Sigmoid colon (tissue), 7 donors: Measurements from ENCODE around the gene GAA. TPM values are rescaled to one million over a fixed set of nuclear protein-coding genes. Genes with fewer than 3 reads are reported as not detected.

Source experiments
- DNase-seq: peaks from one replicate; pipeline ENCODE4 v3.0.0-alpha.2; 2019
- H3K27ac ChIP-seq, 4 donors: fragments of 200-600 bp; sonication (generic); one replicate each; pipeline ENCODE4 v1.5.1; 2016 to 2019; ENCODE audit warnings: mild to moderate bottlenecking in 1 of 4
- H3K27me3 ChIP-seq, 3 donors: fragments of 200-600 bp; sonication (generic); one replicate each; pipeline ENCODE4 v1.5.1; 2019; ENCODE audit warnings: mild to moderate bottlenecking in 1 of 3
- H3K36me3 ChIP-seq, 4 donors: fragments of 200-600 bp; sonication (generic); one replicate each; pipeline ENCODE4 v1.5.1; 2016 to 2019
- H3K4me1 ChIP-seq, 4 donors: fragments of 200-600 bp; sonication (generic); one replicate each; pipeline ENCODE4 v1.5.1; 2017 to 2019
- H3K4me3 ChIP-seq, 4 donors: fragments of 200-600 bp; sonication (generic); one replicate each; pipeline ENCODE4 v1.5.1; 2017 to 2019; ENCODE audit warnings: mild to moderate bottlenecking in 2 of 4, moderate library complexity in 1 of 4
- H3K9me3 ChIP-seq, 4 donors: fragments of 200-600 bp in 3 of 4; sonication (generic) in 3 of 4; one replicate each; pipeline versions ENCODE4 v1.5.1 to v1.6.1; 2013 to 2019
- EP300 ChIP-seq, 4 donors: sonication (generic); formaldehyde crosslinking; IDR thresholded peaks; one replicate each; pipeline ENCODE4 v1.6.1; 2017; ENCODE audit warnings: antibody characterized with exemption in 4 of 4
- POLR2A ChIP-seq, 2 donors: fragments of 450-650 bp; IDR thresholded peaks; one replicate each; pipeline ENCODE4 v1.6.1; 2016; ENCODE audit warnings: antibody characterized with exemption in 2 of 2, mild to moderate bottlenecking in 2 of 2, moderate library complexity in 2 of 2
- POLR2AphosphoS5 ChIP-seq, 4 donors: sonication (generic); formaldehyde crosslinking; IDR thresholded peaks; one replicate each; pipeline ENCODE4 v1.6.1; 2017; ENCODE audit warnings: antibody characterized with exemption in 4 of 4
- WGBS, 2 donors: extraction: QIAGEN DNeasy Blood & Tissue Kit; methylation state at CpG; one replicate each; pipeline ENCODE4 v1.1.7; 2013; 5-methylcytosine and 5-hydroxymethylcytosine counted together
- intact Hi-C: fragments of 100-400 bp; cut with DNase I; formaldehyde crosslinking; loops from one replicate; pipeline ENCODE4 v1.15.1; 2023
- polyA plus RNA-seq, 3 donors: library from polyadenylated mRNA; stranded (reverse); fragments of 200-250 nt; gene quantifications; one replicate each; pipeline ENCODE4 v1.2.3, GENCODE V29; 2013
- total RNA-seq, 4 donors: library from RNA; depleted of rRNA; stranded (reverse); fragments of >200 nt; gene quantifications; one replicate each; pipeline ENCODE4 v1.1.0, GENCODE V29; 2016
- TF ChIP-seq, protein P1 (sequence below), 4 experiments: fragments of 450-650 bp in 3 of 4; fragments of 200-600 bp in 1 of 4; IDR thresholded peaks; one replicate each; pipeline ENCODE4 v1.5.1; 2016 to 2019; ENCODE audit warnings: antibody characterized with exemption in 4 of 4, mild to moderate bottlenecking in 3 of 4, moderate library complexity in 2 of 4
- donor health status: healthy with polysubstance abuse.
- donor health status: Bipolar disorder and iron deficiency.
- donor health status: healthy.

The GAA gene
- total and polyA plus RNA-seq, 7 donors = 13.8 to 74.2 (median 38.5) TPM

GRCh38 chr17:80106751-80107150 lies 5.4 kb downstream of the GAA start:
- no peaks in the 10 kb centered on the region for H3K27me3 ChIP-seq
- H3K36me3 ChIP-seq = peaks cover 0 to 16% (median 2%) of the 10 kb centered on the region in 4 donors
- H3K27ac ChIP-seq = no peak overlapping the region
- no peak overlapping the region for H3K4me3 ChIP-seq
- H3K4me1 ChIP-seq = peaks cover 0 to 11% (median 8%) of the 10 kb centered on the region in 4 donors
- 91 to 92% methylated on average over 12 of the region's 12 CpGs for WGBS, 2 donors
- intact Hi-C loops = no loop called here
- TF ChIP-seq EP300 (IDR thresholded peaks at IDR 0.05) (no peak), POLR2A (IDR thresholded peaks at IDR 0.05) (no peak), POLR2AphosphoS5 (IDR thresholded peaks at IDR 0.05) (no peak)
- TF ChIP-seq, protein P1, sequence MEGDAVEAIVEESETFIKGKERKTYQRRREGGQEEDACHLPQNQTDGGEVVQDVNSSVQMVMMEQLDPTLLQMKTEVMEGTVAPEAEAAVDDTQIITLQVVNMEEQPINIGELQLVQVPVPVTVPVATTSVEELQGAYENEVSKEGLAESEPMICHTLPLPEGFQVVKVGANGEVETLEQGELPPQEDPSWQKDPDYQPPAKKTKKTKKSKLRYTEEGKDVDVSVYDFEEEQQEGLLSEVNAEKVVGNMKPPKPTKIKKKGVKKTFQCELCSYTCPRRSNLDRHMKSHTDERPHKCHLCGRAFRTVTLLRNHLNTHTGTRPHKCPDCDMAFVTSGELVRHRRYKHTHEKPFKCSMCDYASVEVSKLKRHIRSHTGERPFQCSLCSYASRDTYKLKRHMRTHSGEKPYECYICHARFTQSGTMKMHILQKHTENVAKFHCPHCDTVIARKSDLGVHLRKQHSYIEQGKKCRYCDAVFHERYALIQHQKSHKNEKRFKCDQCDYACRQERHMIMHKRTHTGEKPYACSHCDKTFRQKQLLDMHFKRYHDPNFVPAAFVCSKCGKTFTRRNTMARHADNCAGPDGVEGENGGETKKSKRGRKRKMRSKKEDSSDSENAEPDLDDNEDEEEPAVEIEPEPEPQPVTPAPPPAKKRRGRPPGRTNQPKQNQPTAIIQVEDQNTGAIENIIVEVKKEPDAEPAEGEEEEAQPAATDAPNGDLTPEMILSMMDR (IDR thresholded peaks at IDR 0.05) = no peak
- H3K9me3 ChIP-seq = no peaks in the 10 kb centered on the region
- no peak for DNase-seq

- DNase-seq = no peak
- no peaks in the 10 kb centered on the region for H3K9me3 ChIP-seq
- no peak overlapping the region for H3K27ac ChIP-seq
- 93 to 94% methylated on average over 46 of the region's 46 CpGs for WGBS, 2 donors
- H3K4me1 ChIP-seq = peaks cover 0 to 5% (median under 1%) of the 10 kb centered on the region in 4 donors
- intact Hi-C loops = no loop called here
- peaks cover 0 to 16% (median 2%) of the 10 kb centered on the region in 4 donors for H3K36me3 ChIP-seq
- no peaks in the 10 kb centered on the region for H3K27me3 ChIP-seq
- TF ChIP-seq EP300 (IDR thresholded peaks at IDR 0.05) = no peak
- TF ChIP-seq POLR2A (IDR thresholded peaks at IDR 0.05) = no peak
- TF ChIP-seq, protein P1 (IDR thresholded peaks at IDR 0.05) = no peak
- TF ChIP-seq POLR2AphosphoS5 (IDR thresholded peaks at IDR 0.05) = no peak
- no peak overlapping the region for H3K4me3 ChIP-seq
These were observed 6.0 kb downstream of the GAA start for GRCh38 chr17:80107231-80108021.

GRCh38 chr17:80108036-80108971 lies 6.9 kb downstream of the GAA start:
- peaks cover 0 to 16% (median 2%) of the 10 kb centered on the region in 4 donors for H3K36me3 ChIP-seq

DNA sequence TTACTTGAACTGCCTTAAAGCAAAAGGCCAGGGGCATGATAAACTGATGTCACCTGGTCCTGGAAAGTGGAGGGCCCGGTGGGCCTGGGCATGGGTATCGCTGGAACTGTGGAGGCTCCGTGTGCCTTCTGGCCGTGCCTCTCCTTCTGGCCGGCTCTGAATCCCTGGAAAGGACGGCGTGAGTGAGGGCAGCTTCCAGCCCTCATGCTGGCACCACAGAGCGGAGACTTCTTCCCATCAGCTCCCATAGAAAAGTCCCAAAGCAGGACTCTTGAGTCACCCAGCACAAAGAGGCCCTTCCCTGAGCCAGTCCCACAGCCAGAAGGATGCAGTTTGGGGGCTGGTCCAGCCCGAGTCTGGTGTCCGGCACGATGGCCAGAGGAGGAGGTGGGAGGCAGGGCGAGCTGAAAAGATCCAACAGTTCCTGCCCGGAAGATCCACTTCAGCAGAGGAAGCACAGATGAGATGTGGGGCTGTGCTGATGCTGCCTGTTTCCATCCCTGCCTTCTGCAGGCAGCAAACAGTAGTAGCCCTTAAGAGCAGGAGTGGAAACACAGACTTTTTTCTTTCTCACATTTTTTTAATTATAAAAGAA lies 7.8 kb downstream of the GAA start:
- no peak for DNase-seq
- 92 to 93% methylated on average over 13 of the region's 13 CpGs for WGBS, 2 donors
- TF ChIP-seq, protein P1 (IDR thresholded peaks at IDR 0.05) = no peak
- no peak for TF ChIP-seq POLR2AphosphoS5 (IDR thresholded peaks at IDR 0.05)
- no peak for TF ChIP-seq POLR2A (IDR thresholded peaks at IDR 0.05)
- TF ChIP-seq EP300 (IDR thresholded peaks at IDR 0.05) = no peak
- Histone ChIP-seq H3K27me3 (no peaks in the 10 kb centered on the region), H3K9me3 (no peaks in the 10 kb centered on the region), H3K36me3 (peaks cover 0 to 16% (median 2%) of the 10 kb centered on the region in 4 donors), H3K4me3 (no peak overlapping the region), H3K27ac (no peak overlapping the region), H3K4me1 (no peaks in the 10 kb centered on the region)
- intact Hi-C loops = no loop called here

More at GRCh38 chr17:80108036-80108971, 6.9 kb downstream of the GAA start:
- Histone ChIP-seq H3K9me3 (no peaks in the 10 kb centered on the region), H3K4me3 (no peak overlapping the region), H3K4me1 (no peaks in the 10 kb centered on the region), H3K27me3 (no peaks in the 10 kb centered on the region), H3K27ac (no peak overlapping the region)
- 93% methylated on average over 40 of the region's 40 CpGs for WGBS, 2 donors
- intact Hi-C loops = no loop called here
- DNase-seq = no peak
- TF ChIP-seq, protein P1 (IDR thresholded peaks at IDR 0.05) = no peak
